GM12872 (cell line): ENCODE data around the gene KLC4.

Experiments used
- CTCF ChIP-seq: IDR thresholded peaks from 3 replicates; pipeline ENCODE4 v1.5.1; 2011; ENCODE audit warnings: low read depth, mild to moderate bottlenecking, low read length, moderate library complexity; ENCODE audit not compliant: insufficient read depth

The KLC4 gene

GRCh38 chr6:43103253-43103876, 43.9 kb downstream of the KLC4 start:
- no peak for TF ChIP-seq CTCF

GRCh38 chr6:43105538-43106222, 46.2 kb downstream of the KLC4 start:
- TF ChIP-seq CTCF: no peak

- no peak for TF ChIP-seq CTCF
Observed at GRCh38 chr6:43107344-43108062, 48.1 kb downstream of the KLC4 start.

DNA sequence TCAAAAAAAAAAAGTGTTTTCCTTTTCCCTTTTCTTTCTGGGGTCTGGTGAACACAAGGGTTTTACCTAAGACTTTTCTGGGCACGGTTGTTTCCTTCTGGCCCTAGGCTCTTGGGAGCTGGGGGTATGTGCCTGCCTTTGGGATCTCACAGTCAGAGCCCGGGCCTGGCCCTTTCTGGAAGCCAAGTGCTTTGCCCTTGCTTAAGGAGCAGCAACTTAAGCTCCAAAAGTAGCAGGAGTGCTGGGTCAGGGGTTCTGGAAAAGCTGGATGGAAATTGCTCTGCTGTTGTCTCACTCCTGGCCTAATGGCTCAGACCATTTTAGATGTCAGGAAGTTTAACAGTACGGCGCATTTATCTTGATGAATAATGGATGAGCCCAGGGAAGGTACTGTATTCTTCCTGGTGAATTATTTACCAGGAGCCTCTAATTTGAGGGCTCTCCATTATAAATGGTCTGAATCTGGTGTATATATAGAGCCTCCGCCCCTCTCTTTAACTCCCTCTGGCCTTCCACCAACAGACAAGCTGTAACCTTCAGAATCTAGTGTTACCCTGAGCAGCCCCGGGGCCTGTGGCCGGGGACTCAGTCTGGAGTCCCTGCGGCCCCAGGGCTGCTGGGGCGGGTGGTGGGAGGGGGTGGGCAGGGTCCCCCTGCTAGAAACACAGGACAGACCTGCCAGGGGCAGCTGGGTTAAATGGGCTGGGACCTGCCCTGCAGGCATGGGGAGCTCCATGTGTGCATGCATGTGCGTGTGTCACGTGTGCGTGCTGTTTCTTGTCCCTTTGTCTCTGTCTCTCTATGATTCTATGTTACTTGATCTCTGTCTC, 54.2 kb downstream of the KLC4 start:
- TF ChIP-seq CTCF: no peak

- no peak for TF ChIP-seq CTCF
Observed at GRCh38 chr6:43115365-43115764, 55.9 kb downstream of the KLC4 start.

GRCh38 chr6:43119482-43119881, 60.1 kb downstream of the KLC4 start:
- TF ChIP-seq CTCF: no peak
